Colonic mucosa (tissue), 4 donors: ENCODE data around the gene ZNF567. TPM values are rescaled to one million over a fixed set of nuclear protein-coding genes. Genes with fewer than 3 reads are reported as not detected.

ENCODE experiments used
- DNase-seq: peaks from one replicate; pipeline ENCODE4 v3.0.0-alpha.2; 2020
- H3K27ac ChIP-seq: fragments of 200-600 bp; one replicate; pipeline ENCODE4 v1.8.0; 2021
- H3K27me3 ChIP-seq: fragments of 200-600 bp; one replicate; pipeline ENCODE4 v1.8.0; 2021
- H3K36me3 ChIP-seq: fragments of 200-600 bp; one replicate; pipeline ENCODE4 v1.8.0; 2021
- H3K4me1 ChIP-seq: fragments of 200-600 bp; one replicate; pipeline ENCODE4 v1.8.0; 2021; ENCODE audit warnings: mild to moderate bottlenecking
- H3K4me3 ChIP-seq: fragments of 200-600 bp; one replicate; pipeline ENCODE4 v1.8.0; 2021
- H3K9ac ChIP-seq, 2 donors: one replicate each; pipeline ENCODE4 v1.7.0; 2013; ENCODE audit warnings: control low read depth in 2 of 2, low read depth in 2 of 2, low read length in 2 of 2
- H3K9me3 ChIP-seq: fragments of 200-600 bp; one replicate; pipeline ENCODE4 v1.8.0; 2021
- CTCF ChIP-seq: fragments of 200-600 bp; IDR thresholded peaks from one replicate; pipeline ENCODE4 v1.8.0; 2022; ENCODE audit warnings: antibody characterized with exemption, mild to moderate bottlenecking
- intact Hi-C: fragments of 100-400 bp; cut with DNase I; formaldehyde crosslinking; loops from one replicate; pipeline ENCODE4 v1.14.1; 2022
- total RNA-seq, 2 donors: library from RNA; stranded (reverse); fragmentation: NEBNext Ultra II Directional in 1 of 2; extraction: Animal tissue kit (Norgen Biotek cat#: 25700) in 1 of 2; gene quantifications; one replicate each; pipeline ENCODE4 v1.2.1, GENCODE V29; 2021
- donor health status: healthy.
- donor health status: DM: no; HTN: no; CAD: no.
- donor health status: DM: no; HTN: no; CAD: no.

Gene ZNF567
- total RNA-seq, 2 donors from 2014 or later = 2.7 to 4.6 TPM

GRCh38 chr19:36668646-36669045 lies 18.8 kb upstream of the ZNF567 start:
- H3K27me3 ChIP-seq = no peaks in the 10 kb centered on the region
- H3K27ac ChIP-seq = no peak overlapping the region
- H3K9ac ChIP-seq = no peak overlapping the region
- intact Hi-C loops = loop anchor here (2.0 to 5.0 kb wide), 2 partner anchors 16 to 96 kb away; partner anchors contain the start of gene ZNF529
- H3K36me3 ChIP-seq = no peaks in the 10 kb centered on the region
- DNase-seq = no peak
- no peak for TF ChIP-seq CTCF
- no peaks in the 10 kb centered on the region for H3K9me3 ChIP-seq
- no peak overlapping the region for H3K4me3 ChIP-seq
- no peaks in the 10 kb centered on the region for H3K4me1 ChIP-seq

GRCh38 chr19:36672368-36672767 lies 15.0 kb upstream of the ZNF567 start:
- Histone ChIP-seq H3K4me1 (no peaks in the 10 kb centered on the region), H3K27ac (no peak overlapping the region), H3K27me3 (no peaks in the 10 kb centered on the region), H3K9me3 (no peaks in the 10 kb centered on the region), H3K36me3 (no peaks in the 10 kb centered on the region), H3K9ac (no peak overlapping the region), H3K4me3 (no peak overlapping the region)
- intact Hi-C loops = no loop called here
- no peak for TF ChIP-seq CTCF
- no peak for DNase-seq

GRCh38 chr19:36674201-36674600 lies 13.2 kb upstream of the ZNF567 start:
- Histone ChIP-seq H3K4me1 (no peaks in the 10 kb centered on the region), H3K4me3 (no peak overlapping the region), H3K9me3 (no peaks in the 10 kb centered on the region), H3K27me3 (no peaks in the 10 kb centered on the region), H3K36me3 (no peaks in the 10 kb centered on the region), H3K9ac (no peak overlapping the region), H3K27ac (no peak overlapping the region)
- no peak for TF ChIP-seq CTCF
- intact Hi-C loops = no loop called here
- DNase-seq = no peak

- DNase-seq = no peak
- H3K4me1 ChIP-seq = no peaks in the 10 kb centered on the region
- H3K36me3 ChIP-seq = no peaks in the 10 kb centered on the region
- no peak for TF ChIP-seq CTCF
- intact Hi-C loops = no loop called here
- H3K9ac ChIP-seq = no peak overlapping the region
- H3K4me3 ChIP-seq = no peak overlapping the region
- H3K27ac ChIP-seq = no peak overlapping the region
- H3K27me3 ChIP-seq = no peaks in the 10 kb centered on the region
- H3K9me3 ChIP-seq = no peaks in the 10 kb centered on the region
Measured at GRCh38 chr19:36679455-36679854, 8.0 kb upstream of the ZNF567 start.

- H3K27ac ChIP-seq = no peak overlapping the region
- H3K9me3 ChIP-seq = no peaks in the 10 kb centered on the region
- H3K4me1 ChIP-seq = peaks cover 4% of the 10 kb centered on the region
- intact Hi-C loops = loop anchor here (2.0 to 5.0 kb wide), 2 partner anchors 17 to 166 kb away; partner anchors contain the start of gene ZNF345
- no peaks in the 10 kb centered on the region for H3K36me3 ChIP-seq
- no peak for TF ChIP-seq CTCF
- H3K4me3 ChIP-seq = no peak overlapping the region
- DNase-seq = no peak
- H3K9ac ChIP-seq = no peak overlapping the region
- no peaks in the 10 kb centered on the region for H3K27me3 ChIP-seq
Measured at GRCh38 chr19:36685835-36686234, 1.6 kb upstream of the ZNF567 start.
